K562 (cell line): ENCODE data around the gene MTFMT.

Experiments
- SAFB ChIP-seq: fragments of 200-400 bp; formaldehyde crosslinking; IDR thresholded peaks from 2 replicates; pipeline ENCODE4 v1.6.1; 2017; ENCODE audit warnings: low read depth, low read length, borderline replicate concordance
- SREBF2 ChIP-seq: sonication (generic); formaldehyde crosslinking; IDR thresholded peaks from 2 replicates; pipeline ENCODE4 v1.4.0; 2020; ENCODE audit warnings: mild to moderate bottlenecking, missing genetic modification reagents
- TF ChIP-seq, protein P1 (sequence below): sonication (generic); formaldehyde crosslinking; IDR thresholded peaks from 2 replicates; pipeline ENCODE4 v1.8.0; 2023; ENCODE audit warnings: missing genetic modification reagents, mild to moderate bottlenecking, borderline replicate concordance

- TF ChIP-seq, protein P1, sequence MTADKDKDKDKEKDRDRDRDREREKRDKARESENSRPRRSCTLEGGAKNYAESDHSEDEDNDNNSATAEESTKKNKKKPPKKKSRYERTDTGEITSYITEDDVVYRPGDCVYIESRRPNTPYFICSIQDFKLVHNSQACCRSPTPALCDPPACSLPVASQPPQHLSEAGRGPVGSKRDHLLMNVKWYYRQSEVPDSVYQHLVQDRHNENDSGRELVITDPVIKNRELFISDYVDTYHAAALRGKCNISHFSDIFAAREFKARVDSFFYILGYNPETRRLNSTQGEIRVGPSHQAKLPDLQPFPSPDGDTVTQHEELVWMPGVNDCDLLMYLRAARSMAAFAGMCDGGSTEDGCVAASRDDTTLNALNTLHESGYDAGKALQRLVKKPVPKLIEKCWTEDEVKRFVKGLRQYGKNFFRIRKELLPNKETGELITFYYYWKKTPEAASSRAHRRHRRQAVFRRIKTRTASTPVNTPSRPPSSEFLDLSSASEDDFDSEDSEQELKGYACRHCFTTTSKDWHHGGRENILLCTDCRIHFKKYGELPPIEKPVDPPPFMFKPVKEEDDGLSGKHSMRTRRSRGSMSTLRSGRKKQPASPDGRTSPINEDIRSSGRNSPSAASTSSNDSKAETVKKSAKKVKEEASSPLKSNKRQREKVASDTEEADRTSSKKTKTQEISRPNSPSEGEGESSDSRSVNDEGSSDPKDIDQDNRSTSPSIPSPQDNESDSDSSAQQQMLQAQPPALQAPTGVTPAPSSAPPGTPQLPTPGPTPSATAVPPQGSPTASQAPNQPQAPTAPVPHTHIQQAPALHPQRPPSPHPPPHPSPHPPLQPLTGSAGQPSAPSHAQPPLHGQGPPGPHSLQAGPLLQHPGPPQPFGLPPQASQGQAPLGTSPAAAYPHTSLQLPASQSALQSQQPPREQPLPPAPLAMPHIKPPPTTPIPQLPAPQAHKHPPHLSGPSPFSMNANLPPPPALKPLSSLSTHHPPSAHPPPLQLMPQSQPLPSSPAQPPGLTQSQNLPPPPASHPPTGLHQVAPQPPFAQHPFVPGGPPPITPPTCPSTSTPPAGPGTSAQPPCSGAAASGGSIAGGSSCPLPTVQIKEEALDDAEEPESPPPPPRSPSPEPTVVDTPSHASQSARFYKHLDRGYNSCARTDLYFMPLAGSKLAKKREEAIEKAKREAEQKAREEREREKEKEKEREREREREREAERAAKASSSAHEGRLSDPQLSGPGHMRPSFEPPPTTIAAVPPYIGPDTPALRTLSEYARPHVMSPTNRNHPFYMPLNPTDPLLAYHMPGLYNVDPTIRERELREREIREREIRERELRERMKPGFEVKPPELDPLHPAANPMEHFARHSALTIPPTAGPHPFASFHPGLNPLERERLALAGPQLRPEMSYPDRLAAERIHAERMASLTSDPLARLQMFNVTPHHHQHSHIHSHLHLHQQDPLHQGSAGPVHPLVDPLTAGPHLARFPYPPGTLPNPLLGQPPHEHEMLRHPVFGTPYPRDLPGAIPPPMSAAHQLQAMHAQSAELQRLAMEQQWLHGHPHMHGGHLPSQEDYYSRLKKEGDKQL (CRISPR knock-in tag) = no peak
- TF ChIP-seq SAFB (no peak), SREBF2 (no peak)
Observed at GRCh38 chr15:64961013-64961412, 68.4 kb downstream of the MTFMT start.
